Mesendoderm (in vitro differentiated cells): Measurements from ENCODE around the gene PAX1.

Experiments
- DNase-seq: peaks from one replicate; pipeline ENCODE4 v3.0.0; 2013
- H2AK5ac ChIP-seq: 2 replicates; pipeline ENCODE4 v1.6.1; 2013; ENCODE audit warnings: low read length, inconsistent platforms
- H2BK120ac ChIP-seq: 2 replicates; pipeline ENCODE4 v1.6.1; 2013; ENCODE audit warnings: low read depth, mild to moderate bottlenecking, low read length, moderate library complexity, mixed read lengths
- H2BK15ac ChIP-seq: replicated peaks from 2 replicates; pipeline ENCODE4 v1.6.1; 2013; ENCODE audit warnings: low read depth, mild to moderate bottlenecking, moderate library complexity
- H2BK5ac ChIP-seq: 2 replicates; pipeline ENCODE4 v1.6.1; 2013; ENCODE audit warnings: low read length, inconsistent platforms
- H3K18ac ChIP-seq: 2 replicates; pipeline ENCODE4 v1.6.1; 2013; ENCODE audit warnings: mild to moderate bottlenecking, low read length, mixed read lengths
- H3K23ac ChIP-seq: one replicate; pipeline ENCODE4 v1.6.1; 2013; ENCODE audit warnings: low read length
- H3K27ac ChIP-seq: 2 replicates; pipeline ENCODE4 v1.5.1; 2013; ENCODE audit warnings: low read depth, mild to moderate bottlenecking, inconsistent platforms, low read length, moderate library complexity
- H3K27me3 ChIP-seq: 2 replicates; pipeline ENCODE4 v1.6.1; 2013; ENCODE audit warnings: low read length, control low read depth, mild to moderate bottlenecking, inconsistent platforms; ENCODE audit not compliant: insufficient read depth, poor library complexity
- H3K36me3 ChIP-seq: 2 replicates; pipeline ENCODE4 v1.6.1; 2013; ENCODE audit warnings: low read length, inconsistent platforms; ENCODE audit not compliant: control insufficient read depth, insufficient read depth
- H3K4ac ChIP-seq: one replicate; pipeline ENCODE4 v1.6.1; 2013; ENCODE audit warnings: low read depth, mild to moderate bottlenecking, low read length, moderate library complexity
- H3K4me1 ChIP-seq: 2 replicates; pipeline ENCODE4 v1.6.1; 2013; ENCODE audit warnings: low read depth, low read length, inconsistent platforms; ENCODE audit not compliant: control insufficient read depth
- H3K4me2 ChIP-seq: 2 replicates; pipeline ENCODE4 v1.6.1; 2013; ENCODE audit warnings: low read length
- H3K4me3 ChIP-seq: 2 replicates; pipeline ENCODE4 v1.5.1; 2013; ENCODE audit warnings: mild to moderate bottlenecking, low read length
- H3K56ac ChIP-seq: one replicate; pipeline ENCODE4 v1.6.1; 2013; ENCODE audit warnings: low read length
- H3K79me1 ChIP-seq: 2 replicates; pipeline ENCODE4 v1.6.1; 2013; ENCODE audit warnings: low read length, inconsistent platforms
- H3K79me2 ChIP-seq: 2 replicates; pipeline ENCODE4 v1.6.1; 2013; ENCODE audit warnings: mild to moderate bottlenecking, low read length; ENCODE audit not compliant: control insufficient read depth, insufficient read depth
- H3K9ac ChIP-seq: 2 replicates; pipeline ENCODE4 v1.6.1; 2013; ENCODE audit warnings: low read length, inconsistent platforms
- H4K5ac ChIP-seq: one replicate; pipeline ENCODE4 v1.6.1; 2013; ENCODE audit warnings: low read length
- H4K8ac ChIP-seq: one replicate; pipeline ENCODE4 v1.6.1; 2013; ENCODE audit warnings: low read depth, mild to moderate bottlenecking, control low read depth, low read length, moderate library complexity
- WGBS: extraction: QIAGEN DNeasy Blood & Tissue Kit; methylation state at CpG from one replicate; pipeline ENCODE4 v1.1.7; 2013; ENCODE audit warnings: low lambda C conversion rate, missing lambda C conversion rate; ENCODE audit not compliant: insufficient coverage; ENCODE audit errors: extremely low coverage; 5-methylcytosine and 5-hydroxymethylcytosine counted together

The PAX1 gene

GRCh38 chr20:21710341-21710740 lies 4.9 kb downstream of the PAX1 start:
- no peaks in the 10 kb centered on the region for H3K4me1 ChIP-seq
- H3K9ac ChIP-seq = no peak overlapping the region
- no peak overlapping the region for H4K8ac ChIP-seq
- no peak overlapping the region for H2AK5ac ChIP-seq
- no peaks in the 10 kb centered on the region for H3K79me2 ChIP-seq
- no CpG with 5 or more reads among the region's 3 CpGs for WGBS
- no peak overlapping the region for H3K18ac ChIP-seq
- no peak overlapping the region for H2BK120ac ChIP-seq
- no peak overlapping the region for H3K23ac ChIP-seq
- H3K27ac ChIP-seq = no peak overlapping the region
- no peak overlapping the region for H3K4me2 ChIP-seq
- H3K27me3 ChIP-seq = peaks cover 79% of the 10 kb centered on the region
- H2BK5ac ChIP-seq = no peak overlapping the region
- no peak overlapping the region for H3K4ac ChIP-seq
- H3K79me1 ChIP-seq = no peaks in the 10 kb centered on the region
- no peaks in the 10 kb centered on the region for H3K36me3 ChIP-seq
- no peak for DNase-seq
- no peak overlapping the region for H2BK15ac ChIP-seq
- H3K4me3 ChIP-seq = no peak overlapping the region
- H3K56ac ChIP-seq = no peak overlapping the region
- no peak overlapping the region for H4K5ac ChIP-seq

- H2AK5ac ChIP-seq = no peak overlapping the region
- H4K5ac ChIP-seq = no peak overlapping the region
- H3K9ac ChIP-seq = no peak overlapping the region
- DNase-seq = no peak
- H3K23ac ChIP-seq = no peak overlapping the region
- H3K27ac ChIP-seq = no peak overlapping the region
- H4K8ac ChIP-seq = no peak overlapping the region
- H3K79me1 ChIP-seq = no peaks in the 10 kb centered on the region
- no peaks in the 10 kb centered on the region for H3K36me3 ChIP-seq
- 100% methylated on average over 1 of the region's 5 CpGs for WGBS
- no peaks in the 10 kb centered on the region for H3K79me2 ChIP-seq
- no peak overlapping the region for H3K56ac ChIP-seq
- H3K27me3 ChIP-seq = peaks cover 83% of the 10 kb centered on the region
- no peak overlapping the region for H3K4me3 ChIP-seq
- no peak overlapping the region for H3K4me2 ChIP-seq
- no peak overlapping the region for H3K18ac ChIP-seq
- no peak overlapping the region for H3K4ac ChIP-seq
- no peaks in the 10 kb centered on the region for H3K4me1 ChIP-seq
- no peak overlapping the region for H2BK120ac ChIP-seq
- H2BK5ac ChIP-seq = no peak overlapping the region
- no peak overlapping the region for H2BK15ac ChIP-seq
Observed at GRCh38 chr20:21710863-21711431, 5.5 kb downstream of the PAX1 start.

- Histone ChIP-seq H3K18ac (no peak overlapping the region), H3K56ac (no peak overlapping the region), H2BK5ac (no peak overlapping the region), H3K4me3 (no peak overlapping the region), H2AK5ac (no peak overlapping the region), H3K4me1 (no peaks in the 10 kb centered on the region), H2BK120ac (no peak overlapping the region), H4K5ac (no peak overlapping the region), H3K4me2 (no peak overlapping the region), H4K8ac (no peak overlapping the region), H3K79me2 (no peaks in the 10 kb centered on the region), H2BK15ac (no peak overlapping the region), H3K27me3 (peaks cover 78% of the 10 kb centered on the region), H3K23ac (no peak overlapping the region), H3K27ac (no peak overlapping the region), H3K9ac (no peak overlapping the region), H3K4ac (no peak overlapping the region), H3K79me1 (no peaks in the 10 kb centered on the region), H3K36me3 (no peaks in the 10 kb centered on the region)
- no CpG with 5 or more reads among the region's 17 CpGs for WGBS
- DNase-seq = no peak
Observed at GRCh38 chr20:21712443-21713059, 7.1 kb downstream of the PAX1 start.

GRCh38 chr20:21713470-21713869 lies 8.0 kb downstream of the PAX1 start:
- Histone ChIP-seq H3K4ac (no peak overlapping the region), H4K5ac (no peak overlapping the region), H3K79me1 (no peaks in the 10 kb centered on the region), H2BK5ac (no peak overlapping the region), H3K79me2 (no peaks in the 10 kb centered on the region), H3K56ac (no peak overlapping the region), H3K9ac (no peak overlapping the region), H3K18ac (no peak overlapping the region), H3K36me3 (no peaks in the 10 kb centered on the region), H3K4me1 (no peaks in the 10 kb centered on the region), H2BK15ac (no peak overlapping the region), H3K23ac (no peak overlapping the region), H3K4me3 (no peak overlapping the region), H4K8ac (no peak overlapping the region), H2BK120ac (no peak overlapping the region), H3K27ac (no peak overlapping the region), H3K4me2 (peak overlapping the region; percentile 60), H2AK5ac (no peak overlapping the region), H3K27me3 (peaks cover 71% of the 10 kb centered on the region)
- WGBS = no CpG with 5 or more reads among the region's 15 CpGs
- DNase-seq = no peak

GRCh38 chr20:21713901-21714296 lies 8.4 kb downstream of the PAX1 start:
- H4K8ac ChIP-seq = no peak overlapping the region
- H3K18ac ChIP-seq = no peak overlapping the region
- no peak overlapping the region for H4K5ac ChIP-seq
- H3K4me3 ChIP-seq = peak overlapping the region; percentile 29
- no peak overlapping the region for H3K56ac ChIP-seq
- peak overlapping the region; percentile 60 for H3K4me2 ChIP-seq
- H2AK5ac ChIP-seq = no peak overlapping the region
- no peaks in the 10 kb centered on the region for H3K36me3 ChIP-seq
- no peak overlapping the region for H2BK5ac ChIP-seq
- H3K27ac ChIP-seq = no peak overlapping the region
- no peak overlapping the region for H3K9ac ChIP-seq
- no CpG with 5 or more reads among the region's 26 CpGs for WGBS
- H3K79me2 ChIP-seq = no peaks in the 10 kb centered on the region
- DNase-seq = no peak
- no peak overlapping the region for H2BK120ac ChIP-seq
- peaks cover 66% of the 10 kb centered on the region for H3K27me3 ChIP-seq
- peak overlapping the region; percentile 66 for H3K23ac ChIP-seq
- H3K79me1 ChIP-seq = no peaks in the 10 kb centered on the region
- H3K4ac ChIP-seq = no peak overlapping the region
- H3K4me1 ChIP-seq = no peaks in the 10 kb centered on the region
- H2BK15ac ChIP-seq = no peak overlapping the region
